GM10248 (cell line): ENCODE results near the gene CDC42BPB.

ENCODE experiments used
- CTCF ChIA-PET: fragments of 300-600 bp; sonication (Branson Sonifier 250); formaldehyde crosslinking; extraction: SDS; loops from one replicate; lab custom pipeline; 2021; ENCODE audit warnings: antibody characterized with exemption; lab: Yijun Ruan, JAX
- POLR2A ChIA-PET: fragments of 350-650 bp; sonication (Branson Sonifier 250); formaldehyde crosslinking; extraction: SDS; loops from one replicate; lab custom pipeline; 2020; ENCODE audit warnings: antibody characterized with exemption; lab: Yijun Ruan, JAX
- DNase-seq: peaks from one replicate; pipeline ENCODE4 v3.0.0; 2012; ENCODE audit errors: extremely low spot score
- CTCF ChIP-seq: IDR thresholded peaks from 2 replicates; pipeline ENCODE4 v1.5.1; 2012; ENCODE audit warnings: mild to moderate bottlenecking, low read depth; ENCODE audit errors: extremely low read depth, missing control alignments, control extremely low read depth

CDC42BPB gene

DNA sequence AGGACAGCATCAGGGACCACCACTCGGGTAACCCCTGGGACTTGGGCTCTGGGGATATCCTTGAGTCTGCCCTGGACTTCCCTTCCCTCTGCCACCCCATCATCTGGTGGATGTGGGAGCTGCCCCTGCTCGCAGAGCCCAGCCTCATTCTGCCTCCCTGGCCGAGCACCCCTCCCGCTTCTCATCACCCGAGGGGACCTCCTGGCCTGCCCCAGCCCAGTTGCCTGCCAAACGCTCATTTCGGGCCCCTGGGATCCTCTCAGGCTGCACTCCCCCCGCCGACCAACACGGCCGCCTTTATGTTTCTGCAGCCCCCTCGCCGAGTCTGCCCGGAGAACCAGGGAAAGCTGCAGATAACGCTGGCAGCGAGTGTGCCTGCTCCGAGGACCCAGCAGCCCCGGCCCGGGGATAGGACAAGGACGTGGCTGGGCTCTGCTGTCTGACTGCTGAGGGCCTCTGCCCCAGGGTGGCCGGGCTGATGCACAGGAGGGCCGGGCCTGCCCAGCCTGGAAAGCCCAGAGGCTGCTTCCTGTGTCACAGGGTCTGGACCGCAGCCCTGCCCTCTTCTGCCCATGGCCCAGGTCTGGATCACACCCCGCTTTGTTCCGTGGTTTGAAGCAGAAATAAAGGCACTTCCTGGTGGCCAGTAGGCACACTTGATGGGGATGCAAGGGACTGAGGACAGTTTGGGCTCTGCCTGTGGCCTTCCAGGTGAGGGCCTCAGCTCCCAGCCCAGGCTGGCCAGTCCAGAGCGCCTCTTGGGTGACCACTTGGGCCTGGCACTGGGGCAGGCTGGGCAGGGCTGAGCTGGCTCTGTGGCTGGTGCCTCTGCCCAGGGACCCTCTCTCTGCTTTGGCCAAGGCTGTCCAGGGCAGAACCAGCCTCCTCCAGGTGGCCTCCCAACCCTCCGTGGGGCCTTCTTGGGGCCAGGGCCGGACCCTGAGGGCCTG lies 32.3 kb upstream of the CDC42BPB start:
- ChIA-PET POLR2A (interaction anchor here (0.7 kb wide), 1 partner anchor 659 kb away, joined by 4 read pairs; no protein-coding TSS in a partner anchor), CTCF (interaction anchor here (1.1 to 4.5 kb wide), 5 partner anchors 11 to 16 kb away, joined by 4 to 36 read pairs (median 9); no protein-coding TSS in a partner anchor)
- TF ChIP-seq CTCF: no peak
- DNase-seq: no peak

- ChIA-PET CTCF (interaction anchor here (3.7 to 4.5 kb wide), 2 partner anchors 15 to 17 kb away, joined by 15 to 36 read pairs; no protein-coding TSS in a partner anchor), POLR2A (interaction anchor here (0.7 kb wide), 1 partner anchor 658 kb away, joined by 4 read pairs; no protein-coding TSS in a partner anchor)
- no peak for DNase-seq
- TF ChIP-seq CTCF: no peak
Measured at GRCh38 chr14:103088921-103089320, 31.6 kb upstream of the CDC42BPB start.

GRCh38 chr14:103087343-103087835 lies 30.0 kb upstream of the CDC42BPB start:
- TF ChIP-seq CTCF: no peak
- DNase-seq: no peak
- POLR2A ChIA-PET: no interaction called here
- CTCF ChIA-PET: interaction anchor here (1.0 to 2.5 kb wide), 5 partner anchors 9 to 18 kb away, joined by 3 to 16 read pairs (median 8); no protein-coding TSS in a partner anchor

GRCh38 chr14:103086771-103087342 lies 29.5 kb upstream of the CDC42BPB start:
- ChIA-PET POLR2A (interaction anchor here (0.6 kb wide), 1 partner anchor 725 kb away, joined by 3 read pairs; no protein-coding TSS in a partner anchor), CTCF (interaction anchor here (1.0 to 2.5 kb wide), 5 partner anchors 8 to 18 kb away, joined by 3 to 16 read pairs (median 8); no protein-coding TSS in a partner anchor)
- TF ChIP-seq CTCF: no peak
- no peak for DNase-seq

DNA sequence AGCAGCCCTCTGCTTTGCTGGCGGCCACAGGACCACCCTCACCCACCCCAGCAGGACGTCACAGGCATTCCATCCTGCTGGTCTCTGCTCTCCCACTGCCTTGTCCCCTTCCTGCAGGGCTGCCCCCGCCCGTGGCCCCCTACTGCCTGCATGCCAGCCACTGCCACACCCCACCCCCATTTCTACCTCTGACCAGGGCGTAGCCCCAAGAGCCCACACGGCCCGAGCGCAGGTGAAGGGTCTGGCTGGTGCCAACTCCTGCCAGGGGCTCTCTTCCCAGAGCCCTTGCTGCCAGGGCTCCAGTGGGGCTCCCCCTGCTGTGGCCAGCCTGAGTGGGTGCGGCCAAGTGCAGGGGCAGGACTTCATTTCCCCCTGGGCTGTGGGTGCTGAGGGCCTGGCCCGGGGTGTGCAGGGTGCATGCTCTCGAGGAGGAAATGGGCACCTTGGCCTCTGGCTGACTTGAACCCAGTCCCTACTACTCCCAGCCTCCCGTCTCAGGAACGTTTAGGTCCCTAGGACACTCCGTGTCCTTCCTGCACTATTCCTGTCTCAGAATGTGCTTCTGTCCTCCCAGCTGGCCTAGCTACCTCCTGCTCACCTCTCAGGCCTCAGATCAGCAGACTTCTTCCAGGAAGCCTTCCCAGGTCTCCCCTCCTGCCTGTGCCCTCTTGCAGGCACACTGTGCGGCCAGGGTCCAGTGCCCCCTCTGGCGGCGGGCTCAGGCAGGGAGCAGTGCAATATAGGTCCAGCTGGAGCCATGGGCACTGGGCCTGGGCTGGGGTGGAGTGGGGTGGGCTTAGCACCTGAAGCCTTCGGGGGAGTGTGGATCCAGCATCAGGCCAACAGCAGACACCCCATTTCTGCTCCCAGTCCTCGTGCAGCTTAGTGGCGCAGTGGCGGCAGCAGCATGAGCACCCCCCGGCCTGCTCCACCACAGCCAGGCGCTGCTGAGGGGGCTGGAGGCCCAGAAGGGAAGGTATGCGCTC lies 28.1 kb upstream of the CDC42BPB start:
- no peak for DNase-seq
- ChIA-PET CTCF (interaction anchor here (2.2 to 3.0 kb wide), 3 partner anchors 11 to 20 kb away, joined by 9 to 16 read pairs (median 11); no protein-coding TSS in a partner anchor), POLR2A (no interaction called here)
- TF ChIP-seq CTCF: no peak
